Activated CD4-positive, alpha-beta memory T cell treated with anti-CD3 and anti-CD28 coated beads for 36 hours (primary cell): ENCODE results near the gene SRPX2. TPM values are rescaled to one million over a fixed set of nuclear protein-coding genes. Genes with fewer than 3 reads are reported as not detected.

Experiments used
- CTCF ChIA-PET: fragments of 350-600 bp; sonication (Branson Sonifier 250); formaldehyde crosslinking; loops from one replicate; lab custom pipeline; 2021; ENCODE audit warnings: antibody characterized with exemption, inconsistent platforms; lab: Charles Lee
- POLR2A ChIA-PET: fragments of 350-600 bp; sonication (Branson Sonifier 250); formaldehyde crosslinking; loops from one replicate; lab custom pipeline; 2021; ENCODE audit warnings: antibody characterized with exemption; lab: Charles Lee
- DNase-seq: peaks from one replicate; pipeline ENCODE4 v3.0.0-alpha.2; 2020
- H3K27ac Mint-ChIP-seq: one replicate; pipeline ENCODE4 v1.8.0; 2021; ENCODE audit warnings: mixed read lengths
- H3K27me3 Mint-ChIP-seq: one replicate; pipeline ENCODE4 v1.8.0; 2021; ENCODE audit warnings: mixed read lengths
- H3K36me3 Mint-ChIP-seq: one replicate; pipeline ENCODE4 v1.8.0; 2021; ENCODE audit warnings: mixed read lengths
- H3K4me1 Mint-ChIP-seq: one replicate; pipeline ENCODE4 v1.8.0; 2021; ENCODE audit warnings: low read depth, mixed read lengths
- H3K4me3 Mint-ChIP-seq: one replicate; pipeline ENCODE4 v1.8.0; 2021; ENCODE audit warnings: mild to moderate bottlenecking, mixed read lengths
- H3K9me3 Mint-ChIP-seq: one replicate; pipeline ENCODE4 v1.8.0; 2021; ENCODE audit warnings: mixed read lengths
- intact Hi-C: fragments of 100-400 bp; cut with micrococcal nuclease; formaldehyde crosslinking; loops from one replicate; pipeline ENCODE4 v1.15.1; 2023
- total RNA-seq, 2 experiments: library from RNA; stranded (reverse); gene quantifications; one replicate each; pipeline ENCODE4 v1.2.3, GENCODE V29; 2021

The SRPX2 gene
- total RNA-seq, 2 experiments from 2014 or later: not detected

DNA sequence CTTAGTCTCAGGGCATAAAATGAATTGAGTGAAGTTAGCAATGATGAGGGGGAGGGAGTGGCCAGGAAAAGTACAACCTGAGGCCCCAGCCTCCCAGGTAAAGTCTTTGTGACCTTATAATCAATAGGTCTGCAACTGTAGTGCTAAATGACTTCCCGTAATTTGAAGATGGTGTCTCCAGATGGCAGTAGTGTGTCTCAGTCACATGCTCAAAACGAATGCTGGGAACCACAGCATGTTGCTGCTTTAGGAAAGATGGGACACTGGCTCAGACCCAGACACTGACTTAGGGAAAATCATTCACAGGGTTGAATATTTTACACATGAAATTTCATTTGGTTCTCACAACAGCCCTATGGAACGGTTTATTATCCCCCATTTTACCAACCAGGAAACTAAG, 10.3 kb downstream of the SRPX2 start:
- no peak overlapping the region for H3K27ac Mint-ChIP-seq

DNA sequence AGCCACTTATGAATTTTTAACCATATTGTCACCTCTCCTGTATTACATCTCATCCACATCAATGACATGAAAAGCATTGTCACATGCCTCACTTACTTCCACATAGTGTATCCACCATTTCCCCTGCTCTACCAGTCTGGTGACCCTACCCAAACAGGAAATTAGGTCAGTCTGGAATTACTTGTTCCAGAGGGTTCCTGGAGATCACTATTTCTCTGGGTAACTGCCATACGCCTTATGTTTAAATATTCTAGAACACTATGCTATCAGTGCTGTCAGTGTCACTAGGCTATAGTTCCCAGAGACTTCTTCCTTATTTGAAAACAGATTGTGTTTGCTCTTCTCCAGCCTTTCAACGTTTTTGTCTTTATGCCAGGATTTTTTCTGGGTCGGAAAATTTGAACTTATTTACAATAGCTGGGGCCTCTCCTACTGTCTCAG, 15.0 kb downstream of the SRPX2 start:
- Mint-ChIP-seq H3K9me3 (no peaks in the 10 kb centered on the region), H3K4me3 (no peak overlapping the region), H3K27ac (no peak overlapping the region), H3K36me3 (no peaks in the 10 kb centered on the region), H3K4me1 (no peaks in the 10 kb centered on the region), H3K27me3 (no peaks in the 10 kb centered on the region)
- no peak for DNase-seq
- POLR2A ChIA-PET: no interaction called here
- intact Hi-C loops: no loop called here
- CTCF ChIA-PET: no interaction called here

More for the DNA sequence above, 10.3 kb downstream of the SRPX2 start:
- no peaks in the 10 kb centered on the region for H3K27me3 Mint-ChIP-seq
- H3K9me3 Mint-ChIP-seq: no peaks in the 10 kb centered on the region
- intact Hi-C loops: no loop called here
- H3K36me3 Mint-ChIP-seq: no peaks in the 10 kb centered on the region
- POLR2A ChIA-PET: no interaction called here
- CTCF ChIA-PET: interaction anchor here (1.3 kb wide), 1 partner anchor 18 kb away, joined by 4 read pairs; no protein-coding TSS in a partner anchor
- H3K4me1 Mint-ChIP-seq: no peaks in the 10 kb centered on the region
- DNase-seq: no peak
- H3K4me3 Mint-ChIP-seq: no peak overlapping the region

DNA sequence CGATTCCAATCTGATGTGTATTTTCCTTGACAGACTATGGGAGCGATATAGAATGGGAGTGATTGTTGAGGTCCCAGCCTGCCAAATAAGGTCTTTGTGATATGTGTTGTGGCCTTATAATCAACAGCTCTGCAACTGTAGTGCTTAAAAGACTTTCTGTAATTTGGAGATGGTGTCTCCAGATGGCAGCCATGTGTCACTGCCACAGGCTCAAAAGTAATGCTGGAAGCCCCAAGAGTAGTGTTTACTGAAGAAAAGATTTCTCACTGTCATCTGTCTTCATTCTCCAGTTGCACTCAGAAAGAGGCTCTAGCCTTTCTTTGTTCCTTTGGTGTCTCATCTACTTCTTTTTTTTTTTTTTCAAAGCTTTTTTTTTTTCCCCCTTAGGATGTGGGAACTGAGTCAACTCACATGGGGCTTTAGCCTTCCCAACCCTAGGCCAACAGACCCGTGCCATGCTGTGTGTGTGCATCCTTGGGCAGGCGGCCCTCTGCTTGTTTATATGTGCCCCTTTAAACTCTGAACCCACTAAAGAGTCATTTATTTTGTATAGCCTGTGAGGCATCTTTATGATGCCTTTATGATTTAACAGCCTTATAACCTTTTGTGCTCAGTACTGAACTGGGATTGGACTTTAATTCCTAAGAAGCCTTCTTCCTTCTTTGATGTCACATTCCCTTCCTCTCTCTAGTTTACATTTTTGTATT, 15.6 kb downstream of the SRPX2 start:
- H3K27me3 Mint-ChIP-seq: no peaks in the 10 kb centered on the region

DNA sequence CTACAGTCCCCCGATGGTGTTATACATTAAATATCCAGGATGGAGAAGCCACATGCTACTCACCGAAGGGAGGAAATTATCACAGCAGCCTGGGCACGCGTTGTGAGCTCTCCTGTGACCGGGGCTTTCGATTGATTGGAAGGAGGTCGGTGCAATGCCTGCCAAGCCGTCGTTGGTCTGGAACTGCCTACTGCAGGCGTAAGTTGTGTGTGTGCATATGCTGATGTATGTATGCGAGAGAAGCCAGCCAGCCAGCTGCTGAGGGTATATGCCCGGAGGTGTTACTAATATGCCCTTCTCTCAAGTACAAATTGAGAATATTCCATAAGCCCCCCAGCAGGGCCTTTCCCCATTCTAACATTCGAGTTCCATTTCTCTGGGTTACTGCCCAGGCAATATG, 18.2 kb downstream of the SRPX2 start:
- Mint-ChIP-seq H3K36me3 (no peaks in the 10 kb centered on the region), H3K27me3 (no peaks in the 10 kb centered on the region), H3K9me3 (no peaks in the 10 kb centered on the region), H3K27ac (no peak overlapping the region), H3K4me1 (no peaks in the 10 kb centered on the region), H3K4me3 (no peak overlapping the region)
- ChIA-PET POLR2A (no interaction called here), CTCF (interaction anchor here (1.1 to 1.5 kb wide), 2 partner anchors 9 to 106 kb away, joined by 3 to 5 read pairs; no protein-coding TSS in a partner anchor)
- no peak for DNase-seq
- intact Hi-C loops: no loop called here

More for the DNA sequence above, 15.6 kb downstream of the SRPX2 start:
- Mint-ChIP-seq H3K4me3 (no peak overlapping the region), H3K9me3 (no peaks in the 10 kb centered on the region), H3K36me3 (no peaks in the 10 kb centered on the region), H3K4me1 (no peaks in the 10 kb centered on the region), H3K27ac (no peak overlapping the region)
- no peak for DNase-seq
- POLR2A ChIA-PET: no interaction called here
- CTCF ChIA-PET: no interaction called here
- intact Hi-C loops: no loop called here

DNA sequence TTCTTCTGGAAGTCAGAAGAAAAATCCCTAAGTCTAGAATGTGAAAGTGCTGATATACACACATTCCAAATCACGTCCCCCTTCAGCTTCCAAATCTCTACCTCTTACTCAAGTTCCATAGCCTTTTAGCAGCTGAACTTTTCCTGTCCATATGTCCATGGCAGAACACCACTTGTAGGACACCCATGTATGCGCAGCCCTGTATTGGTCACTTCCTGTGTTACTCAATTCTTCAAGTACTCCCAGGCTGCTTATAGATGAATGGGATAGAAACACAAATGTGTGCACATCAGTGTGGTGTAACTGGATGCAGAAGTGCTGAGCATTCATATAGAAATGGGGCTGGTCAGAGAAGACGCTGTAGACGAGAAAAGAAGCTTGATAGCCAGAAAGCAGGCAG, 18.8 kb downstream of the SRPX2 start:
- H3K27me3 Mint-ChIP-seq: peaks cover 2% of the 10 kb centered on the region

DNA sequence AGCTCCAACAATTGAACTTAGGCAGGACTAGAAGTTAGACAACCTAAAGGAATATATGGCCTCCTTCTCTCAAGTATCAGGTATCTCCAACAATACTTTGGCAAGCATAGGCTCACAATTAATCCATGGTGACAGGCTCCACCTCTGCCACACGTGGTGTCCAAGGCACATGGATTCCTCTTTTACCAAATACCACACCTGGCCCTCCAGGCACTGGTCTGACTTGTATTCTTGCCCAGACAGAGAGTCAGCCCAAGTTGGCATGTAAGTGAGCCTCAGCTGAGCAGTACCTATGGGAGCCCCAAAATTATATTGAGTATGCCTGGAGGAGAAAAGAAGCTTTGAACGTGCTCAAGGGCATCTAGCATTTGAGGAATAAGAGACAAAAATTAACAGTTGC, 19.6 kb downstream of the SRPX2 start:
- intact Hi-C loops: no loop called here
- H3K4me3 Mint-ChIP-seq: no peak overlapping the region
- peaks cover 3% of the 10 kb centered on the region for H3K27me3 Mint-ChIP-seq
- H3K9me3 Mint-ChIP-seq: no peaks in the 10 kb centered on the region
- H3K4me1 Mint-ChIP-seq: no peaks in the 10 kb centered on the region
- CTCF ChIA-PET: interaction anchor here (1.1 to 1.5 kb wide), 2 partner anchors 8 to 105 kb away, joined by 3 to 5 read pairs; no protein-coding TSS in a partner anchor
- no peaks in the 10 kb centered on the region for H3K36me3 Mint-ChIP-seq
- no peak overlapping the region for H3K27ac Mint-ChIP-seq
- no peak for DNase-seq
- POLR2A ChIA-PET: no interaction called here

More for the DNA sequence above, 18.8 kb downstream of the SRPX2 start:
- H3K4me3 Mint-ChIP-seq: no peak overlapping the region
- no peak overlapping the region for H3K27ac Mint-ChIP-seq
- ChIA-PET POLR2A (interaction anchor here (0.6 kb wide), 1 partner anchor 8 kb away, joined by 5 read pairs; no protein-coding TSS in a partner anchor), CTCF (interaction anchor here (1.1 to 1.5 kb wide), 2 partner anchors 9 to 106 kb away, joined by 3 to 5 read pairs; no protein-coding TSS in a partner anchor)
- no peaks in the 10 kb centered on the region for H3K36me3 Mint-ChIP-seq
- H3K9me3 Mint-ChIP-seq: no peaks in the 10 kb centered on the region
- intact Hi-C loops: no loop called here
- no peak for DNase-seq
- no peaks in the 10 kb centered on the region for H3K4me1 Mint-ChIP-seq

DNA sequence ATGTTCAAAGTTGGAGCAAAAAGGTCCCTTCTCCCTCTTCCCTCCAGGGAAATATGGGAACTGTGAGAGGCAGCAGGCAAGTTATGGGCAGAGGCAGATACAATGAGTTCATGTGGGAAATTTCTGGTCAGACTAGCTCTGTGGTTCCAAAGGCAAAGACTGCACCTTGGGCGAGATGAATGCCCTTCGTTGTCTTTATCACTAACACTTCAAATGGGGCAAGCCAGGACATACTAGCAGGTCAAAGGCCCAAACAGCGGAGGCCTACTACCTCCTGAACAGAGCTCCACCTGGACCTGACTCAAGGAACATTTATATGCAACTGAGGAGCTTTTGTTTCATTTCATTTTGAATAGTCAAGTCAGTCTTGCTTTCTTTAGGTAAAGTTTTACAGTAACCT, 29.0 kb downstream of the SRPX2 start:
- ChIA-PET CTCF (interaction anchor here (1.6 to 3.0 kb wide), 2 partner anchors 18 to 95 kb away, joined by 4 to 16 read pairs; no protein-coding TSS in a partner anchor), POLR2A (no interaction called here)
- DNase-seq: no peak
- Mint-ChIP-seq H3K36me3 (no peaks in the 10 kb centered on the region), H3K27me3 (no peaks in the 10 kb centered on the region), H3K4me3 (no peak overlapping the region), H3K4me1 (peaks cover 20% of the 10 kb centered on the region), H3K27ac (no peak overlapping the region), H3K9me3 (no peaks in the 10 kb centered on the region)
- intact Hi-C loops: no loop called here

DNA sequence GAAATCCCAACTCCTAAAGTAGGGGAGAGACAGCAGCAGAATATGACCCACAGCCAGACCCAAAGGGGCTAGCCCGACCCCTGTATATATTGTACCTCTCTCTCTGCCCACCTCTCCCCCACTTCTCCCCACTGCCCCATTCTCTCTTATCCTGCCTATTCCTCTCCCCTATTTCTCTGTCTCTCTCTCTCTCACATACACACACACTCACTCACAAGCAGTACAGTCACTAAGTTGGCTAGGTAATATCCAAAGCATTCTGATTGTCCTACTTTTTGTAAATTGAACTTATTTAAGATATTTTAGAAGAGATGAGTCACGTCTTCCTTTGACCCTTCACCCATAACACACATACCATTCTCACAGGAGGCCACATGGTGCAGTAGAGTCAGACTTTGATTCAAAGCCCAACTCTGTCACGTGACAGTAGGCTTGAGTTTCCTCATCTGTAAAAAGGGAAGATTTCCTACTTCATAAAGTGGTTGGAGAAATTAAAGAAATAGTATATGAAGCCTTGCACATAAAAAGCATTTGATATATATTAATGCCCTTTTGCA, 29.5 kb downstream of the SRPX2 start:
- intact Hi-C loops: no loop called here
- ChIA-PET CTCF (interaction anchor here (3.0 kb wide), 1 partner anchor 95 kb away, joined by 16 read pairs; no protein-coding TSS in a partner anchor), POLR2A (no interaction called here)
- no peak for DNase-seq
- Mint-ChIP-seq H3K36me3 (no peaks in the 10 kb centered on the region), H3K27me3 (no peaks in the 10 kb centered on the region), H3K9me3 (no peaks in the 10 kb centered on the region), H3K27ac (no peak overlapping the region), H3K4me3 (no peak overlapping the region), H3K4me1 (peaks cover 20% of the 10 kb centered on the region)

DNA sequence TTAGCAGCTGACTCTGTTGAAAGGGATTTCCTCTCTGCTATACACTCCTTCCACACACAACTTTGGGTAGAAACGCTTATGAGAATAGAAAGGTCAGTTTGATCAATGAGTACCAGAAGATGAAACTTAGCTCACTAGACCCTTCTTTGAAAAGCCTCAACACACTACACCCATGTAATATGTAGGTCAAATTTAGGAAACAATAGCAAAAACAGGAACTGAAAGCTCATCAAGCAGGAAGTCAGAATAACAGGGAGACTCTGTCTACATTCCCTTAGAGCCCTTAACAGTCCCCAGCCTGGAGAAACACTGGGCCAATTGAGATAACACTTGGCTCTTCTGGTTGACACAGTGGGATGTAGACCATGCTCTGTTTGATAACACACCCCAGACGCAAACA, 30.7 kb downstream of the SRPX2 start:
- H3K27me3 Mint-ChIP-seq: no peaks in the 10 kb centered on the region

DNA sequence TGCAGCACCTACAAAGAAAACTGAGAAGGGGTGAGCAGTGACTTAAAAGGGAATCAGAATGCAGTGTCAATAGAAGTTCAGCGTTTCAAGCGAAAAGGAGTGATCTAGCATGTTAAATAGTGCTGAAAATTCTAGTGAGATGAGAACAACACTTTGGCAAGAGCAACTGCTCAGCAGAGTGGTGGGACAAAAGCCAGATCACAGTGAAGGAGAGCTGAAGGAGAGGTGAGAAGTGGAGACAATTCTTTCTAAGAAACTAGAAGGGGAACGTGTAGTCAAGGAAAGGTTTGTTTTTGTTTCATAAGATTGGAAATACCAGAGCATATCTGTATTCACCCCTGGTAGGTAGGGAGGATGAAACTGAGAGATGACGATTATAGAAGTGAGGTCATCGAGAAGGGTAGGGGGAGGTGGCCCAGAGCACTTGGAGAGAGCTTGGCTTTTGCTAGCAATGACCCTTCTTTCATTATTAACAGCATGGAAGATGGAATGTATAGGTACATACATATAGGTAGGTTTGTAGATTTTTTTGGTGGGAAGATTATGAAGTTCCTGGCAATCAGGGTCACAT, 33.7 kb downstream of the SRPX2 start:
- intact Hi-C loops: no loop called here
- ChIA-PET POLR2A (no interaction called here), CTCF (interaction anchor here (3.3 kb wide), 1 partner anchor 91 kb away, joined by 17 read pairs; no protein-coding TSS in a partner anchor)
- Mint-ChIP-seq H3K9me3 (no peaks in the 10 kb centered on the region), H3K4me3 (no peak overlapping the region), H3K27ac (no peak overlapping the region), H3K4me1 (peaks cover 20% of the 10 kb centered on the region), H3K36me3 (no peaks in the 10 kb centered on the region), H3K27me3 (no peaks in the 10 kb centered on the region)
- no peak for DNase-seq

More for the DNA sequence above, 30.7 kb downstream of the SRPX2 start:
- DNase-seq: no peak
- H3K4me3 Mint-ChIP-seq: no peak overlapping the region
- CTCF ChIA-PET: interaction anchor here (1.3 to 3.0 kb wide), 2 partner anchors 11 to 93 kb away, joined by 4 to 16 read pairs; no protein-coding TSS in a partner anchor
- peaks cover 20% of the 10 kb centered on the region for H3K4me1 Mint-ChIP-seq
- no peaks in the 10 kb centered on the region for H3K9me3 Mint-ChIP-seq
- no peaks in the 10 kb centered on the region for H3K36me3 Mint-ChIP-seq
- POLR2A ChIA-PET: no interaction called here
- intact Hi-C loops: no loop called here
- no peak overlapping the region for H3K27ac Mint-ChIP-seq

DNA sequence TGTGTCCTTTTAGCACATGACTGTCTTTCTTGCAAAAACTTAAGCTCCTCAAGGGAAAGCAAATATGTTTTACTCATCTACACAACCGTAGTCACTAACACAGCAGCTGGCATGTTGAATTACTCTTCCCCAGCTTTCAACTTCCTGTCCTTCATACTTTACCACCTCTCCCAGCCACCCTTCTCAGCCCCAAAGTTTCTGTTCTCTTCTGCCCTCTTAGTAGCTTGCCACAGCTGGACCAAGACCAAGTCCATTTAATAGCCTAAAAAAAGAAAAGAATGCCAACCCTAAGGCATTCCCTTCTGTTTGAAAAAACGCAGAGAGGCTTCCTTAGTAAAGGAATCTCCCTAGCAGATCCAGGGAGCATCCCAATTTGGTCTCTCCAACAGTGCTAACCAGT, 36.8 kb downstream of the SRPX2 start:
- ChIA-PET POLR2A (no interaction called here), CTCF (interaction anchor here (1.6 kb wide), 1 partner anchor 88 kb away, joined by 8 read pairs; no protein-coding TSS in a partner anchor)
- DNase-seq: no peak
- Mint-ChIP-seq H3K9me3 (no peaks in the 10 kb centered on the region), H3K4me1 (peaks cover 6% of the 10 kb centered on the region), H3K4me3 (no peak overlapping the region), H3K27me3 (no peaks in the 10 kb centered on the region), H3K36me3 (no peaks in the 10 kb centered on the region), H3K27ac (no peak overlapping the region)
- intact Hi-C loops: loop anchor here (10.0 kb wide), 1 partner anchor 524 kb away; no protein-coding TSS in a partner anchor

DNA sequence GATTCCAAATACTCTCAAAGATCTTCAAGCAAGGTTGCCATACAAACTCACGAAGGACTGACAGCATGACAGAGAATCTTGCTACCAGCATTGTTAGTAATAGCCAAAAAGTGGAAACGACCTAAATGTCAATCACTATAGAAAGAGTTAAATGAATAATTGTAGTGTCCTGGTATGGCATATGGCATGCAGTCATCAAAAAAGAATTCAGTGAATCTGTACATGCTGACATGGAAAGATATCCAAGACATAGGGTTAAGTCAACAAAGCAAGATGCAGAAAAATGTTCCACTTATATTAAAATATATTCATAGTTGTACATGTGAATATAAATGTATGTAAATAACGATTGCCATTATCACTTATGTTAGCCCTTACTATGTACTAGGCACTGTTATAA, 37.6 kb downstream of the SRPX2 start:
- Mint-ChIP-seq H3K36me3 (no peaks in the 10 kb centered on the region), H3K27me3 (no peaks in the 10 kb centered on the region), H3K9me3 (no peaks in the 10 kb centered on the region), H3K4me3 (no peak overlapping the region), H3K4me1 (peaks cover 6% of the 10 kb centered on the region), H3K27ac (no peak overlapping the region)
- ChIA-PET CTCF (interaction anchor here (1.6 kb wide), 1 partner anchor 87 kb away, joined by 8 read pairs; no protein-coding TSS in a partner anchor), POLR2A (no interaction called here)
- intact Hi-C loops: loop anchor here (10.0 kb wide), 1 partner anchor 523 kb away; no protein-coding TSS in a partner anchor
- no peak for DNase-seq
